ENCODE results near the gene RGL1.
"Not testable (repeated sequence)": the region's sequence is repeated elsewhere in the genome, so short reads cannot be mapped to it uniquely, and the experiment has no call there.

RGL1 gene

GRCh38 chr1:183804916-183805841 is at the start of gene RGL1:
Gene RGL1 (plus strand): TSS chr1:183805120. CDS start chr1:183805298, 178 bp downstream.
- peak; percentile 45 for DNase-seq

- no peak for DNase-seq
These were observed 48.6 kb upstream of the RGL1 start for GRCh38 chr1:183756326-183756725.

DNA sequence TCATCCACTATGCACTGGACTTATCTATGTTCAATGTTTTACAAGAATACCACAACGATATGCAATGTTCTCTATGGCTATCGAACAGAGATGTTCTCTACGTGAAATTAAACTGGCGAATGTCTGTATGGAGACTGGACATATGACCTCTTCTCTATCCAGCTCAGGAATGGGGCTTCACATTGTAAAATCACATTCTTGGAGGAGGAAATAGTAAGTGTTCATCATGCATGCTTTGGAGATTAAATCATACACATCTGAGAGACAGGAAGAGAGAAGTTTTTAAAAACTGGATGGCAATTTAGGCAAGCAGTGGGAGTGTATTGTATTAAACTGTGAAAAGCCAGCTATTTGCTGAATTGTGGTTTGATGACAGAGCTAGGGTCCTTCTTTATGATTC is 47.9 kb upstream of the RGL1 start:
- DNase-seq, result no peak

- DNase-seq, result no peak
These were observed 46.0 kb upstream of the RGL1 start for GRCh38 chr1:183758913-183759312.

DNA sequence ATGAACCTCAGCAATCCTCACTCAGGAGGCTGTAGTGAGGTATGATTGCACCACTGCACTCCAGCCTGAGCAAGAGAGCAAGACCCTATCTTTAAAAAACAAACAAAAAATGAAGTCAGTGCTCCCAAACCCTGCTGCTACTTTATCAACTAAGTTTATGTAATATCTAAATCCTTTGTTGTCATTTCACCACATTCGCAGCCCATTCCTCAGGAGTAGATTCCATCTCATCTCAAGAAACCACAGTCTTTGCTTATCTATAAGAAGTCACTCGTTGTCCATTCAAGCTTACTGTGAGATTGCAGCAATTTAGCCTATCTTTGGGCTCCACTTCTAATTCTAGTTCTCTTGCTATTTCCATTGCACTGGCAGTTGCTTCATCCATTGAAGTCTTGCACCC is 44.3 kb upstream of the RGL1 start:
- no peak for DNase-seq

DNA sequence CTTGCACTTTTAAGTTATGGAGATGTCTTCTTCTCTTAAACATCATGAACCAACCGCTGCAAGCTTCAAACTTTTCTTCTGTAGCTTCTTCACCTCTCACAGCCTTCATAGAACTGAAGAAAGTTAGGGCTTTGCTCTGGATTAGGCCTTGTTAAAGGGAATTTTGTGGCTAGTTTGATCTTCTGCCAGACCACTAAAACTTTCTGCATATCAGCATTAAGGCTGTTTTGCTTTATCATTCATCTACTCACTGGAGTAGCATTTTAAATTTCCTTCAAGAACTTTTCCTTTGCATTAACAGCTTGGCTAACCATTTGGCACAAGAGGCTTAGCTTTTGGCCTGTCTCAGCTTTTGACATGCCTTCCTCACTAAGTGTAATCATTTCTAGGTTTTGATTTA is 43.0 kb upstream of the RGL1 start:
- no peak for DNase-seq

- DNase-seq, result not testable (repeated sequence)
These were observed 42.1 kb upstream of the RGL1 start for GRCh38 chr1:183762856-183763255.

DNA sequence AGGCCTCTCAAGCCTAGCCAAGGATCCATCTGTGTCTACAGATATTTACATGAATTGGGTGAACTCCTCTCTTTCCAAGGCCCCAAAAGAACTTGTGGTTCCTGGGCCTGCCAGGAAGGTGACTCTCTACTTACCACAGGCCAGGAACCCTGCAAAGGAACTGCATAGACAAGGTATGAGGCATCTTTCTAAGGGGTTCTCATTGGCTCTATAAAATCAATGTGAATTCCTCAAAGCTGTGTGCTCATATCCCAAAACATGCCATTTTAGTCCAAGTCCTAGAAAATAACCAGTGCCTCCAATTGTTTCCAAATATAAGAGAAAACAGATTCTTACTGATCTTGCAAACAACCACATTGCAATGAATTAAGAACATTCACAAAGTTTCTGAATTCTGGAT is 39.9 kb upstream of the RGL1 start:
- peak; percentile 5 for DNase-seq

- DNase-seq, result no peak
These were observed 34.7 kb upstream of the RGL1 start for GRCh38 chr1:183769956-183770815.

DNA sequence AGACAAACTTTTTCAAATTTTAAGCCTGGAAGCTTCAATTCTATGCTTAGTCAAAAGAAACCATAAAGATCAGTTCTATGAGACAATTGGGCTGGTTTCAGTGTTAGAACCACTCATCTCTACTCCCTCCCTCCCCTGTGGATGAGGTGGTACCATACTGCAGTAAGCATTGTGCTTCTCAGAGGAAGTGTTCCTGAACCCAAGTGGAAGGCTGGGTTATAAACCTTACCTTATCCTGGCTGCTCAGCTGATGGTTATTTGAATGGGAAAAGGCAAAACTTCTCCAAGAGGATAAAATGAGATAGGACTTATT is 34.1 kb upstream of the RGL1 start:
- no peak for DNase-seq

- DNase-seq, result no peak
These were observed 31.2 kb upstream of the RGL1 start for GRCh38 chr1:183773482-183774274.

- DNase-seq, result no peak
These were observed 30.0 kb upstream of the RGL1 start for GRCh38 chr1:183774938-183775337.

DNA sequence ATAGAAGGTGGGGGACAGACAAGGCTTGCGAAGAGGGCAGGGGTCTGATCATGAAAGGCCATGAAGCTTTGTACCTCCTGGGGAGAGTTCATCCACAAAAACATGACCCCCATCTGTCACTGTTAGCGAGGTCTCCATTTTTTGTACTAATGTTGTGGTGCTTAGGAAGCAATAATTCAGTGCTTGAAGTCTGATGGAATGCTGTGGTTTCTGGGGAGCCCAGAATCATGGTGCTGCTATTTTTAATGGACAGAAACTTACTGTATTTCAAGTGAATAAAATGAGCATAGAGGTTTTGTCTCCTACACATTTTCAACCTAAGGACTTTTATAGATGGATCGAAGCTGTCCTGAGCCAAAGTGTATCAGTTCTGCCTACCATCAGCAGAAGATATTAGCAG is 28.2 kb upstream of the RGL1 start:
- no peak for DNase-seq

GRCh38 chr1:183777328-183777727 is 27.6 kb upstream of the RGL1 start:
- DNase-seq, result no peak

DNA sequence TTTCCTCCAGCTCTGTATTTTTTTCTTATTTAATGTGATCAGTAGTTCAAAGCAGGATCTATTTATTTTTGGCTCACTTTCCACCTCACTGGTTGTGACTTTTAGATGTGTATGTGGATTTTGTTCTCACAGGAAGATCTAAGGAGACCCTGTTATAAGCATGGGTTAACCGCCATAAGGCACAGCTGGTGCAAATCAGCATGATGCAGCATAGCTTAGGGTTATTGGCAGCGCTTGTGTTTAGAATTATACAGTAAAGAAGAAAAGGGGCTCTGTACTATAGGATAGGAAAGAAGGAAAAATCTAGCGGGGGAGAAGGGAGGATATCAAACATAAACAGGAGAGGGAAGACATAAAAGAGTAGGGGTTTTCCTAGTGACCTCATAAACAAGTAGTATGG is 26.9 kb upstream of the RGL1 start:
- DNase-seq, result no peak

DNA sequence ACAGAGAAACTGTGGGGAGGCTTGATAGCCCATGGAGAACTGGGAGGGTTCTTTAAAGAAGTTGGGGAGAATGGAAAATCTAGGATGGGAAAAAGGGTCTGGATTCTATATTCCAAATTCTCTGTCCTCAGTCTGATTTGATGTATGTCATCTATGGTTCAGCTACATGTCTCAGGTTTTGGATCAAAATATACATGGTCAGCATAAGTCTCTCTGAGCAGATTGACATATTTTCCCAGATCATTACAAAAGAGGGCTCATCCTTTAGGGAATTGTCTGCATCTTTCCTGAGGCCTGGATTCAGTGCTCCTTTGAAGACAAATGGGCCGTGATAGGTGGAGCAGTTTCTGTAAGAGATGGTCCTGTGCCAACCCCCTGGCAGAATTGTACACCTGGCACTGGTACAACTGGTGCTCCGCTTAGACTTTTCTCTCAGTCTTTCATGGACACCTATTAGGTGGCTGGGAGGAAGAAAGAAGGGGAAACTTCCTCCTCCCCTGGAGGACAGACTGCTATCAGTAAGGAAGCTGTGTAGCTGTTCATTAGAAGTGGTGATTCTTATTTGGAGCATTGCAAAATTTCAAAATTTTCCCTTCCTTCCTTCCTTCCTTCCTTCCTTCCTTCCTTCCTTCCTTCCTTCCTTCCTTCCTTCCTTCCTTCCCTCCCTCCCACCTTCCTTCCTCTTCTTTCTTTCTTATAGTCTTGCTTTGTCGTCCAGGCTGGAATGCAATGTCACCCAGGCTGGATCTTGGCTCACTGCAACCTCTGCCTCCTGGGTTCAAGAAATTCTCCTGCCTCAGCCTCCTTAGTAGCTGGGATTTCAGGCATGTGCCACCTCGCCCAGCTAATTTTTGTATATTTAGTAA is 26.1 kb upstream of the RGL1 start:
- no peak for DNase-seq

DNA sequence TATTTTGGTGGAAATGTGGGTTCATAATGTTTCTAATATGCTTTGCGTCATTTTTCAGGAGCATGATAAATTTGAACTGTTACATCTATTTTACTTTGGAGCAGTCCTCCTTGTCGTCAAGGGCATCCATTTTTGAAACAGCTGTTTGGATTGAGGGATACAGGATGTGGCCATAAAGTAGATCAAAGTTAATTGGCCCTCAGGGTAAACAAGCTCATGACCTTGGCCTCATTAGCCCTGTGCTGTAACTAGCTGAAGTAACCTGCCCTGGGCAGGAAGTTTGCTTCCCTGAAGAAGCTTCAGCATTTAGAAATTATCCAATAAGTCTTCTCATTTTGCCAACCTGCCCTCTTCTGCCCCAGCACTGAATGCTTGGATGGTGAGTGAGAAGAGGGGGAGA is 24.8 kb upstream of the RGL1 start:
- DNase-seq, result no peak

DNA sequence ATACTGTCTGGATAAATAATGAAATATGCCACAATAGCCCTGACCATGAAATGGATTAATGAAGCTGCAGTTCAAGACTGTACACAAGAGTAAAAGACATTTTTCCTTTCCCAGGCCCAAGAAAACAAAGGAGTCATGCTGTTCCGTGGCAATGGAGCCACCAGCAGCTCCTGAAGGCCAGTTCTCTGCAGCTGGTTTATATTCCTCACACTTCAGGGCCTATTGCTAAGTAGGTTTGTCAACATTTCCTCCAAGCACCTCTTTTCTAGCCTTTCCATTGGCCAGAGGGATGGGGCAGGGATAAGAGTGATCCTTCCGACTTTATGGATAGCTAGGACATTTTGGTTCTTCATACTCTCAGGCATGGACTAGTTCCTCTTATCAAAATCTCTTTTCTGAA is 24.2 kb upstream of the RGL1 start:
- DNase-seq, result no peak

DNA sequence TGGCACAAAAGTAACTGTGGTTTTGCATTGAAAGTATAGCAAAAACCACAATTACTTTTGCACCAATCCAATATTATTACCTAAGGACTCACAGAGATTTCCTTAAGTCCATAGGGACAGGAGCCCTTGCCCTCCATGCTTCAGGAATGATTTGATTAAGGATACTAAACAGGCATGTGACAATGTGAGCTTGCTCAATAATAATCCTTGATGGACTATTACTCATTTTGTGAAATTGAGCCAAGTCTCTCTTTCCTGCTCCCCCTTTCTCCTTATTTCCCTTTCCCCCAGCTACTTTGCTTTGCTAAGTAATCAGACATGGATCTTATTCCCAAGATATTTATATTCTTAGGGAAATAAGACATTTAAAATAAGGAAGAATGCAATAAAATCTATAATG is 21.6 kb upstream of the RGL1 start:
- no peak for DNase-seq

GRCh38 chr1:183783767-183784637 is 20.9 kb upstream of the RGL1 start:
- peak; percentile 58 for DNase-seq

DNA sequence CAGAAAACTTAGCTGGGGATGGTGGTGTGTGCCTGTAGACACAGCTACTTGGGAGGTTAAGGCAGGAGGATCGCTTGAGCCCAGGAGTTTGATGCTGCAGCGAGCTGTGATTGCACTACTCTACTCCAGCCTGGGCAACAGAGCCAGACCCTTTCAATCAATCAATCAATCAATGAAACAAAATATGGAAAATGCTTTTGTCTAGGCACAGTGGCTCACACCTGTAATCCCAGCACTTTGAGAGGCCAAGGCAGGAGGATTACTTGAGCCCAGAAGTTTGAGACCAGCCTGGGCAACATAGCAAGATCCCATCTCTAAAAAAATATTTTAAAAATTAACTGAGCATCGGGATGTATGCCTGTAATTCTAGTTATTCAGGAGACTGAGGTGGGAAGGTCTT is 19.0 kb upstream of the RGL1 start:
- not testable (repeated sequence) for DNase-seq
